GM10248 (cell line): Measurements from ENCODE around the gene TPM2.

ENCODE experiments used
- CTCF ChIA-PET: fragments of 300-600 bp; sonication (Branson Sonifier 250); formaldehyde crosslinking; extraction: SDS; loops from one replicate; lab custom pipeline; 2021; ENCODE audit warnings: antibody characterized with exemption; lab: Yijun Ruan, JAX
- POLR2A ChIA-PET: fragments of 350-650 bp; sonication (Branson Sonifier 250); formaldehyde crosslinking; extraction: SDS; loops from one replicate; lab custom pipeline; 2020; ENCODE audit warnings: antibody characterized with exemption; lab: Yijun Ruan, JAX
- DNase-seq: peaks from one replicate; pipeline ENCODE4 v3.0.0; 2012; ENCODE audit errors: extremely low spot score
- CTCF ChIP-seq: IDR thresholded peaks from 2 replicates; pipeline ENCODE4 v1.5.1; 2012; ENCODE audit warnings: mild to moderate bottlenecking, low read depth; ENCODE audit errors: extremely low read depth, missing control alignments, control extremely low read depth

The TPM2 gene

GRCh38 chr9:35683323-35683722 lies 6.4 kb downstream of the TPM2 start:
- POLR2A ChIA-PET, result no interaction called here
- no peak for TF ChIP-seq CTCF
- CTCF ChIA-PET, result interaction anchor here (0.8 to 4.9 kb wide), 11 partner anchors 9 to 71 kb away, joined by 3 to 76 read pairs (median 4); partner anchors contain the start of genes ARHGEF39, CA9, CCDC107 and RMRP
- no peak for DNase-seq

GRCh38 chr9:35682520-35683315 lies 7.0 kb downstream of the TPM2 start:
- ChIA-PET POLR2A (no interaction called here), CTCF (interaction anchor here (0.8 to 4.9 kb wide), 10 partner anchors 9 to 71 kb away, joined by 3 to 76 read pairs (median 4); partner anchors contain the start of genes ARHGEF39, CA9, CCDC107 and RMRP)
- DNase-seq, result no peak
- TF ChIP-seq CTCF, result no peak

GRCh38 chr9:35682051-35682450 lies 7.7 kb downstream of the TPM2 start:
- no peak for TF ChIP-seq CTCF
- CTCF ChIA-PET, result interaction anchor here (2.4 to 4.9 kb wide), 2 partner anchors 14 to 70 kb away, joined by 6 to 76 read pairs; no protein-coding TSS in a partner anchor
- POLR2A ChIA-PET, result no interaction called here
- no peak for DNase-seq

GRCh38 chr9:35681341-35682002 lies 8.3 kb downstream of the TPM2 start:
- DNase-seq, result no peak
- POLR2A ChIA-PET, result no interaction called here
- no peak for TF ChIP-seq CTCF
- CTCF ChIA-PET, result interaction anchor here (1.5 to 2.9 kb wide), 3 partner anchors 13 to 34 kb away, joined by 3 to 24 read pairs (median 4); no protein-coding TSS in a partner anchor

GRCh38 chr9:35680331-35681105 lies 9.2 kb downstream of the TPM2 start:
- DNase-seq, result peak; percentile 59
- ChIA-PET CTCF (interaction anchor here (1.4 to 2.9 kb wide), 7 partner anchors 14 to 109 kb away, joined by 3 to 24 read pairs (median 5); partner anchors contain the start of gene ARHGEF39), POLR2A (no interaction called here)
- TF ChIP-seq CTCF, result no peak

- DNase-seq, result no peak
- ChIA-PET CTCF (interaction anchor here (0.8 to 2.9 kb wide), 9 partner anchors 15 to 110 kb away, joined by 3 to 24 read pairs (median 5); partner anchors contain the start of gene ARHGEF39), POLR2A (no interaction called here)
- no peak for TF ChIP-seq CTCF
These were observed 9.9 kb downstream of the TPM2 start for GRCh38 chr9:35679766-35680330.
